BLaER1 treated with 17β-estradiol and CSF1 and Interleukin-3, amounts not matched to agents 10 nM and 100 nM (cell line): ENCODE results near the gene TMTC1.
A peak's percentile ranks its signal among the peaks of the same experiment; 100 is the strongest.

ENCODE experiments used
- H3K27ac ChIP-seq, 11 experiments: shearing (Covaris generic); formaldehyde crosslinking; 2 replicates each; pipeline ENCODE4 v1.8.1; 2022
- H3K27me3 ChIP-seq, 11 experiments: shearing (Covaris generic); formaldehyde crosslinking; 2 replicates each; pipeline ENCODE4 v1.8.1; 2022
- H3K36me3 ChIP-seq, 11 experiments: shearing (Covaris generic); formaldehyde crosslinking; 2 replicates each; pipeline ENCODE4 v1.8.1; 2022
- H3K4me1 ChIP-seq, 10 experiments: shearing (Covaris generic); formaldehyde crosslinking; 2 replicates each; pipeline ENCODE4 v1.8.1; 2022
- H3K4me2 ChIP-seq, 11 experiments: shearing (Covaris generic); formaldehyde crosslinking; 2 replicates each; pipeline ENCODE4 v1.8.1; 2022
- H3K4me3 ChIP-seq, 10 experiments: shearing (Covaris generic); formaldehyde crosslinking; 2 replicates each; pipeline ENCODE4 v1.8.1; 2022
- H3K9ac ChIP-seq, 11 experiments: shearing (Covaris generic); formaldehyde crosslinking; 2 replicates each; pipeline ENCODE4 v1.8.1; 2022
- H3K9me3 ChIP-seq, 11 experiments: shearing (Covaris generic); formaldehyde crosslinking; replicated peaks in 1 of 11; 2 replicates each; pipeline ENCODE4 v1.8.1; 2022
- H4K20me1 ChIP-seq, 11 experiments: shearing (Covaris generic); formaldehyde crosslinking; 2 replicates each; pipeline ENCODE4 v1.8.1; 2022
- Cebpa-rat ChIP-seq, 11 experiments: shearing (Covaris generic); IDR thresholded peaks; 2 replicates each; pipeline ENCODE4 v1.8.1; 2022

The TMTC1 gene

DNA sequence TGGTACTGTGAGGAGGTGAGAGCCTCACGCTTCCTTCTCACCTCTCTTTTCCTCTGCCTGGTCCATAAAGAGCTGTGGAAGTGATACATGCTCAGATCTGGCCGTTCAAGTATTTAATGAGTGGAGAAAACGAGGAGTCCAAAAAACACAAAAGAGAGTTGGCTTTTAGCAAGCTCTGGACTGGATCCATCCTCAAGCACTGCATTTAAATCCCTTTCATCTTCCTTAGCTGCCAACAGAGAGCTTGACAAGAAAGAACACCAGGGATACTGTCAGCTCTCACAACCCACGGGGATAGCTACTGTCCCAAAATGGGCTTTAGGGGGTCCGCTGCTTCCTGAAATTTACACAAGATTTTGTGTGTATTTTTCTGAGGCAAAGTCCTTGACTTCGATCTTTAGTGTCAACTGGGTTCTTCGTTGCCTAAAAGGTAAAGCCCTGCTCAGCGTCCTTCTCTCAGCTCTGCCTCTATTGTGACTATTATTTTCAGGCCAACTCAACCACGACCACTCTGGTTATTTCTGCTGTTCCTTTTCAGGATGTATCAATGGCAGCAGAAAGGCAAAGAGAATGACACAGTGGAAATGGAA is 120.9 kb downstream of the TMTC1 start:
- no peak for TF ChIP-seq Cebpa-rat (IDR thresholded peaks at IDR 0.05)
- Histone ChIP-seq H3K4me3 (no peak overlapping the region), H3K27ac (no peak overlapping the region; a peak in 1 of 22 replicates)

DNA sequence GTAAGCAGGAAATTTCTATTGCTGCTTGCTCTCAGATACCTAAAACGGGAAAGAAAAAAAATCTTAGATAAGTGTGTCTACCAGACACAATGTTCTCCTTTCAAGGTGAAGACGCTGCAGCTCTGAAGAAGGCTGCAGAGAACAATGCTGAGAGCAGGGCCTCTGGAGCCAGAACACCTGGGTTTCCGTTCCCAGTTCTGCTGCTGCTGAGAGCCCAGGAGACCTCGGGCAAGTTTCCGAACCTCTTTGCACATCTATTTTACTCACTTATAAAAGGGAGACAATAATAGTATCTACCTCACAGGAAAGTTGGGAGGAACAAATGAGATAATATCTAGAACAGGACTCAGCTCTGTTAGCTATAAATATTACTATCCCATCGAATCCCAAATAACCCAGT is 122.9 kb downstream of the TMTC1 start:
- no peak overlapping the region for H3K9ac ChIP-seq
- no peaks in the 10 kb centered on the region for H3K27me3 ChIP-seq
- TF ChIP-seq Cebpa-rat (IDR thresholded peaks at IDR 0.05): no peak
- no peak overlapping the region for H3K4me2 ChIP-seq
- H3K36me3 ChIP-seq: no peaks in the 10 kb centered on the region
- H3K4me3 ChIP-seq: no peak overlapping the region
- H3K27ac ChIP-seq: no peak overlapping the region
- no peaks in the 10 kb centered on the region for H4K20me1 ChIP-seq
- no peaks in the 10 kb centered on the region for H3K9me3 ChIP-seq
- peaks cover 6 to 13% (median 11%) of the 10 kb centered on the region in 10 experiments; a peak in 18 of 20 replicates for H3K4me1 ChIP-seq

More for the DNA sequence above, 120.9 kb downstream of the TMTC1 start:
- no peaks in the 10 kb centered on the region for H3K9me3 ChIP-seq
- H3K9ac ChIP-seq: no peak overlapping the region
- peaks cover 6 to 13% (median 11%) of the 10 kb centered on the region in 10 experiments; a peak in 18 of 20 replicates for H3K4me1 ChIP-seq
- H3K27me3 ChIP-seq: no peaks in the 10 kb centered on the region
- H3K36me3 ChIP-seq: no peaks in the 10 kb centered on the region
- H3K4me2 ChIP-seq: peak overlapping the region; percentile 18 to 60 (median 43); a peak in 21 of 22 replicates
- H4K20me1 ChIP-seq: no peaks in the 10 kb centered on the region

DNA sequence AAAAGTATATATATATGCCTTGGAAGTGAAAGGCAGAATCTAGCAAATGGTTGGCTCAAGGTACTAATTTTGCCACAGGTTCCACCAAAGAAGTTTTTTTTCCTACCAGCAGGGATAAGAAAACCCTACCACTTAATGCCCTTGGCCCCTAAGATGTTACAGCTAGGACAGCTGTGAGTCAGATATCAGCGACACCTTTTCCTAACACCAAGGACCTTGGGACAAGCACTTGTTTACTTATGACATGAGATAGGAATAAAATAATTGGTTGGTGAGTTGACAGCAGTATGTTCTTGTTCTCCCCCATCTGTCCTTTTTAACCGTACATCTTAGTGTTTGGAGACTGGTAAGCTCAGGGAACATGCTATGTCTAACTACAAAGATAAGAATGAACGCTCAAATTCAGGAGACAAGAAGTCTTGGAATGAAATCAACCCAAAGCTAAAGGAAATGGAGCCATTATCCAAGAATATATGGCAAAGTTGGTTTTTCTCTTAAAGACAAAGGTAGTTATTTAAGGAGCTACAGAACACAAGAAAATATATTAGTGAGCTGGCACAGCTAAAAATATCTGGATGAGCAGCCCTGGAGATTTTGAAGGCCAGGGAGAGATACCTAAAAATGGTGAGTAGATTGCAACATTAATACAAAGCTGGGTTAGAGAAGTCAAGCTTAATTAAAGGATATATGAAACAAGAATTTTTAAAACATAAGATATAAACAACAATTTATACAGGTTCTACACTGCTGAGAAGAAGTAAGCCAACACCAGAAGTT is 126.8 kb downstream of the TMTC1 start:
- H3K4me3 ChIP-seq: no peak overlapping the region
- H4K20me1 ChIP-seq: no peaks in the 10 kb centered on the region
- no peaks in the 10 kb centered on the region for H3K27me3 ChIP-seq
- no peaks in the 10 kb centered on the region for H3K36me3 ChIP-seq
- no peak for TF ChIP-seq Cebpa-rat (IDR thresholded peaks at IDR 0.05)
- no peak overlapping the region for H3K4me2 ChIP-seq
- no peaks in the 10 kb centered on the region for H3K9me3 ChIP-seq
- no peaks in the 10 kb centered on the region for H3K4me1 ChIP-seq
- no peak overlapping the region for H3K9ac ChIP-seq
- H3K27ac ChIP-seq: no peak overlapping the region

GRCh38 chr12:29655861-29656260 is 127.9 kb downstream of the TMTC1 start:
- Histone ChIP-seq H3K27me3 (no peaks in the 10 kb centered on the region), H3K4me1 (no peaks in the 10 kb centered on the region), H3K9me3 (no peaks in the 10 kb centered on the region), H3K9ac (no peak overlapping the region), H3K36me3 (no peaks in the 10 kb centered on the region), H4K20me1 (no peaks in the 10 kb centered on the region), H3K4me3 (no peak overlapping the region), H3K4me2 (no peak overlapping the region), H3K27ac (no peak overlapping the region)
- TF ChIP-seq Cebpa-rat (IDR thresholded peaks at IDR 0.05): no peak

- no peak for TF ChIP-seq Cebpa-rat (IDR thresholded peaks at IDR 0.05)
- no peak overlapping the region for H3K4me2 ChIP-seq
- no peaks in the 10 kb centered on the region for H3K9me3 ChIP-seq
- H3K4me3 ChIP-seq: no peak overlapping the region
- H3K27me3 ChIP-seq: no peaks in the 10 kb centered on the region
- no peaks in the 10 kb centered on the region for H4K20me1 ChIP-seq
- no peaks in the 10 kb centered on the region for H3K4me1 ChIP-seq
- no peak overlapping the region for H3K27ac ChIP-seq
- no peak overlapping the region for H3K9ac ChIP-seq
- no peaks in the 10 kb centered on the region for H3K36me3 ChIP-seq
These were observed 130.5 kb downstream of the TMTC1 start for GRCh38 chr12:29653286-29653685.

DNA sequence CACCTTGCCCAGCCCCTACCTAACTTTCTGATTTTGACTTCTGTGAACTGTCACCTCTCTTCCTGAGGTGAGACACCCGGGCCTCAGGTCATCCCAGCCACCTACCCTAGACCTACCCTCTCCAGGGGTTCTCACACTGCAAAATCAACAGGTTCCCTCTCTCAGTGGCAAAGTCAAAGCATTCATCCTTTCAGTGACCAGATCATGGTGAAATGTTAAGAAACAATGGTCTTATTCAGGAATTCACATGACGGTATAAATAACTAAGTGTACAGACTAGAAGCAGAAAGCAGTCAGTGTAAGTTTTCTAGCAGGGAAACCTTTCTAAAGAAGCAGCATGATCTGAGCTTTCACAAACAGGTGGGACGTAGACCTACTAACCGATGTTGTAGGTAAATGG is 133.4 kb downstream of the TMTC1 start:
- Histone ChIP-seq H3K4me1 (no peaks in the 10 kb centered on the region), H3K4me3 (no peak overlapping the region), H3K27me3 (no peaks in the 10 kb centered on the region), H3K36me3 (no peaks in the 10 kb centered on the region), H3K4me2 (no peak overlapping the region), H3K27ac (no peak overlapping the region), H3K9me3 (no peaks in the 10 kb centered on the region), H4K20me1 (no peaks in the 10 kb centered on the region), H3K9ac (no peak overlapping the region)
- TF ChIP-seq Cebpa-rat (IDR thresholded peaks at IDR 0.05): no peak

DNA sequence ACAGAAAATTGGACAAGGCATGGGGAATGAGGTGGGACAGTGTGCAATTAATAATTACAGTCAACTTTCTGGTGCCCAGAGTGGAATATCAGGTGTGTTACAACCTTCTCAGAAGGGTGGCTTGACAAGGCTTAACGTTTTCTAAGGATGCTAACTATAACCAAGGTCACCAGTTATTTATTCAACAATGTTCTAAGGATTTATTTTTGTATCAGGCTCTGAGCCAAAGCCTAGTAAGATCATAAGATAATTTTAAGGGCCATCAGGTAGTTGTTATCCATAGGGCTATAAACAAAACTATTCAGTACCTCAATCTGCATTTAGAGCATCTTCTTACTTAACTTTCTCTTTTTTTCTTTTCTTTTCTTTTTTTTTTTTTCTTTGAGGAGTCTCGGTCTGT is 134.0 kb downstream of the TMTC1 start:
- Histone ChIP-seq H3K36me3 (no peaks in the 10 kb centered on the region), H3K27me3 (no peaks in the 10 kb centered on the region), H3K9me3 (no peaks in the 10 kb centered on the region), H3K4me2 (no peak overlapping the region), H3K9ac (no peak overlapping the region), H4K20me1 (no peaks in the 10 kb centered on the region), H3K27ac (no peak overlapping the region), H3K4me1 (no peaks in the 10 kb centered on the region), H3K4me3 (no peak overlapping the region)
- TF ChIP-seq Cebpa-rat (IDR thresholded peaks at IDR 0.05): no peak

DNA sequence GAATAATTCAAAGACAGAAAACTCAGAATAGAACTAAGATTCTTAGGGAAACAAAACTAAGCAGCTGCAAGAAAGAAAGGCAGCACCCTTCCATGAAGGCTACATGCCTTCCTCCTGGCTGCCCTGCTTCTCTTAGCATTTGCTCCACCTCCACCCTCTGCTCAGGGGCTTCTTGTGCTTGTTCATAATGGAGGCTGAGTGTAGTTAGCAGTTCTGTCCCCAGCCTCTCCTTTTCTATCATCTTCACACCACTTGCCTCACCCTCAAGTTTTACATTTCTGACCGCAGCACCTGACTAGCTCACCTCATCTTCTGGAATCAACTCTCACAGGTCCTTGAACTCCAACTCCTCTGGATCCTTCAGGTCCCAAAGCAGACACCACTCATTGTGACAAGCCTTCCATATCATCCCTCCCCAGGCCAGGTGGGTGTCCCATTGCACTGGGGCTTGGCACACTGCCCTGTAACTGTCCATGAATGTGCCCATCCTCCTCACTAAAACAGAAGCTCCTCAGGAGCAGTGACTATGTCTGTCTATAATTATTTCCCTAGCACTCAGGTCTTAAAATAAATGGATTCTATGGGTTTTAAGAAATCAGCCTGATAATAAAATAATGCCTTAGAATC is 139.1 kb downstream of the TMTC1 start:
- Histone ChIP-seq H3K27ac (no peak overlapping the region), H4K20me1 (no peaks in the 10 kb centered on the region), H3K9me3 (no peaks in the 10 kb centered on the region), H3K36me3 (no peaks in the 10 kb centered on the region), H3K4me1 (no peaks in the 10 kb centered on the region), H3K4me3 (no peak overlapping the region), H3K4me2 (no peak overlapping the region), H3K27me3 (no peaks in the 10 kb centered on the region), H3K9ac (no peak overlapping the region)
- TF ChIP-seq Cebpa-rat (IDR thresholded peaks at IDR 0.05): no peak

DNA sequence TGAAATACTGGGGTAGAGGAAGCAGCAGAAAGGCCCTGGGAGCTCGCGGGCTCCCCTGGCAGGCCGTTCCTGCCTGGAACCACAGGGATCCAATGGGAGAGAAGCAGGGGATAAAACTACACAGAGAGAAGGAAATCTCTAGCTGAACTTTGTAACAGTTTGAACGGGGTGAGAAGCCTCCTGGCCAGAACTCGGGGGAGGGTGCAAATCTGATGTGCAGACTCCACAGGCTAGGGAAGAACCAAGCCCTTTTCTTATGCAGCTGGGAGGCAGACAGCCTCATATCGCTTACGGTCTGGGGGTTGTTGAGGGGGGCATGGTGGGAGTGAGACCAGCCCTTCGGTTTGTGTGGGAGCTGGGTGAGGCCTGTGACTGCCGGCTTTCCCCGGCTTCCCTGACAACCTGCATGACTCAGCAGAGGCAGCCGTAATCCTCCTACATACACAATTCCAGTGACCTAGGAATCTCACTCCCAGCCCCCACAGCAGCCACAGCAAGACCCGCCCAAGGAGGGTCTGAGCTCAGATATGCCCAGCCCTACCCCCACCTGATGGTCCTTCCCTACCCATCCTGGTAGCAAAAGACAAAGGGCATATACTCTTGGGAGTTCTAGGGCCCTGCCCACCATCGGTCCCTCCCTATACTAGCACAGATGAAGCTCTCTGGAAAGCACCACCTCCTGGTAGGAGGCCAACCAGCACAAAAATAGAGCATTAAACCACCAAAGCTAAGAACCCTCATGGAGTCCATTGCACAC is 143.0 kb downstream of the TMTC1 start:
- H3K9me3 ChIP-seq: peaks cover 0 to 6% (median 0%) of the 10 kb centered on the region in 11 experiments; a peak in 2 of 22 replicates
- H4K20me1 ChIP-seq: no peaks in the 10 kb centered on the region
- no peaks in the 10 kb centered on the region for H3K27me3 ChIP-seq
- H3K36me3 ChIP-seq: no peaks in the 10 kb centered on the region
- H3K4me3 ChIP-seq: no peak overlapping the region
- no peak overlapping the region for H3K27ac ChIP-seq
- H3K9ac ChIP-seq: no peak overlapping the region
- H3K4me2 ChIP-seq: no peak overlapping the region
- TF ChIP-seq Cebpa-rat (IDR thresholded peaks at IDR 0.05): no peak
- H3K4me1 ChIP-seq: no peaks in the 10 kb centered on the region
